22Rv1 (cell line): ENCODE measurements around the gene MKRN2OS.

ENCODE experiments used
- CTCF ChIP-seq: fragments of 450-650 bp; IDR thresholded peaks from 2 replicates; pipeline ENCODE4 v1.5.1; 2017; ENCODE audit warnings: mild to moderate bottlenecking
- ZFX ChIP-seq: fragments of 450-650 bp; IDR thresholded peaks from 2 replicates; pipeline ENCODE4 v1.6.1; 2017; ENCODE audit warnings: antibody characterized with exemption, borderline replicate concordance

- TF ChIP-seq CTCF, result no peak
- TF ChIP-seq ZFX, result no peak
These were observed 22.6 kb downstream of the MKRN2OS start for GRCh38 chr3:12522721-12523120.
